SU-DHL-6 (cell line): ENCODE results near the gene AKT3.

Experiments used
- EZH2phosphoT487 ChIP-seq: fragments of 200-600 bp; sonication (generic), shearing (Covaris generic); conservative IDR thresholded peaks from 2 replicates; pipeline ENCODE4 v1.6.1; 2018; ENCODE audit warnings: mild to moderate bottlenecking, antibody characterized with exemption, low read length, moderate library complexity, mixed read lengths
- TF ChIP-seq, protein P1 (sequence below): fragments of 200-600 bp; sonication (generic); IDR thresholded peaks from one replicate; pipeline ENCODE4 v1.5.1; 2017; ENCODE audit warnings: antibody characterized with exemption, mild to moderate bottlenecking, low read length, moderate library complexity; ENCODE audit not compliant: insufficient read depth, poor library complexity, severe bottlenecking

DNA sequence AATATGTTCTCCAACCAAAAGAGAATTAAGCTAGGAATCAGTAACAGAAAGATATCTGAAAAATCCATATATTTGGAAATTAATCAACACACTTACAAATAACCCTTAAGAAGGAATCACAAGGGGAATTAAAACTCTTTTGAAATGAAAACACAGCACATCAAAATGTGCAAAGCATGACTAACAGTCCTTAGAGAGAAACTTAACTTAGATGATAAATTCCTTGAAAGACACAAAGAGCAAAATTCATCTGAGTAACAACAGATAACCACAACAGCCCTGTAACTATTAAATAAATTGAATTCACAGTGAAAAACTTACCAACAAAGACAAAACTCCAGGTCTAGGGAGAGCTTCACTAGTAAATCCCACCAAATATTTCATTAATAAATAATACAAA lies 310.4 kb downstream of the AKT3 start:
- TF ChIP-seq, protein P1, sequence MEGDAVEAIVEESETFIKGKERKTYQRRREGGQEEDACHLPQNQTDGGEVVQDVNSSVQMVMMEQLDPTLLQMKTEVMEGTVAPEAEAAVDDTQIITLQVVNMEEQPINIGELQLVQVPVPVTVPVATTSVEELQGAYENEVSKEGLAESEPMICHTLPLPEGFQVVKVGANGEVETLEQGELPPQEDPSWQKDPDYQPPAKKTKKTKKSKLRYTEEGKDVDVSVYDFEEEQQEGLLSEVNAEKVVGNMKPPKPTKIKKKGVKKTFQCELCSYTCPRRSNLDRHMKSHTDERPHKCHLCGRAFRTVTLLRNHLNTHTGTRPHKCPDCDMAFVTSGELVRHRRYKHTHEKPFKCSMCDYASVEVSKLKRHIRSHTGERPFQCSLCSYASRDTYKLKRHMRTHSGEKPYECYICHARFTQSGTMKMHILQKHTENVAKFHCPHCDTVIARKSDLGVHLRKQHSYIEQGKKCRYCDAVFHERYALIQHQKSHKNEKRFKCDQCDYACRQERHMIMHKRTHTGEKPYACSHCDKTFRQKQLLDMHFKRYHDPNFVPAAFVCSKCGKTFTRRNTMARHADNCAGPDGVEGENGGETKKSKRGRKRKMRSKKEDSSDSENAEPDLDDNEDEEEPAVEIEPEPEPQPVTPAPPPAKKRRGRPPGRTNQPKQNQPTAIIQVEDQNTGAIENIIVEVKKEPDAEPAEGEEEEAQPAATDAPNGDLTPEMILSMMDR: no peak
- no peak for TF ChIP-seq EZH2phosphoT487
